ENCODE results near the gene GAS2L1.

DNA sequence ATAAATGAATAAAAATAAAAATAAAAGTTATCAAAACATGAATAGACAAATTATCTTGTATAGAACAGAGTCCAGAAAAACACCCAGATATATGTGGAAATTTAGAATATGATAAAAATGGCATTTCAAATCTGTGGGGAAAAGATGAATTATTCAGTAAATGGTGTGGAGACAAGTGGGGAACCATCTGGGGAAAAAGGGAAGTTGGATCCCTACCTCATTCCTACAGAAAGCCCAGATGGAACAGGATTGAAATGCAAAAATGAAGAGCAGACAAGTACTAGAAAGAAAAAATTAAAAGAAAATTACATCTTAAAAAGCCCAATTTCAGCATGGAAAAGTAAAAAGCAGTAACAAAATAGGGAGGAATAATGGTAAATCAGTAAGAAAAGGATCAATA, 17.2 kb downstream of the GAS2L1 start:
- no peak for TF ChIP-seq CTCF (IDR thresholded peaks at IDR 0.05)
- no peak for TF ChIP-seq POLR2A (IDR thresholded peaks at IDR 0.05)

Measured in heart left ventricle (tissue), 13 donors.